Adrenal gland (tissue), 5 donors: ENCODE data around the gene EML6.

ENCODE experiments used
- CTCF ChIP-seq, 6 experiments: fragments of 450-650 bp in 4 of 6; fragments of 200-600 bp in 2 of 6; sonication (generic) in 1 of 6; IDR thresholded peaks; 1 replicate in 5 of 6; 2 replicates in 1 of 6; pipeline versions ENCODE4 v1.5.1 to v1.8.0; 2016 to 2021; ENCODE audit warnings: antibody characterized with exemption in 6 of 6, mild to moderate bottlenecking in 2 of 6, moderate library complexity in 1 of 6
- POLR2A ChIP-seq, 2 donors: fragments of 450-650 bp; IDR thresholded peaks; one replicate each; pipeline ENCODE4 v1.6.1; 2017; ENCODE audit warnings: antibody characterized with exemption in 2 of 2, mild to moderate bottlenecking in 2 of 2, moderate library complexity in 1 of 2
- donor health status: DM: no; HTN: no; CAD: no.

- TF ChIP-seq CTCF (IDR thresholded peaks at IDR 0.05): no peak
- no peak for TF ChIP-seq POLR2A (IDR thresholded peaks at IDR 0.05)
These were observed 44.5 kb downstream of the EML6 start for GRCh38 chr2:54767921-54768320.
